GM21529 (cell line): ENCODE results near the gene POMC.
A peak's percentile ranks its signal among the peaks of the same experiment; 100 is the strongest.
"Not testable (repeated sequence)": the region's sequence is repeated elsewhere in the genome, so short reads cannot be mapped to it uniquely, and the experiment has no call there.

Source experiments
- ATAC-seq: cut with Tn5 transposase; IDR thresholded peaks from one replicate; pipeline ENCODE4 v1.9.1; 2021; ENCODE audit not compliant: unreplicated experiment

Gene POMC

DNA sequence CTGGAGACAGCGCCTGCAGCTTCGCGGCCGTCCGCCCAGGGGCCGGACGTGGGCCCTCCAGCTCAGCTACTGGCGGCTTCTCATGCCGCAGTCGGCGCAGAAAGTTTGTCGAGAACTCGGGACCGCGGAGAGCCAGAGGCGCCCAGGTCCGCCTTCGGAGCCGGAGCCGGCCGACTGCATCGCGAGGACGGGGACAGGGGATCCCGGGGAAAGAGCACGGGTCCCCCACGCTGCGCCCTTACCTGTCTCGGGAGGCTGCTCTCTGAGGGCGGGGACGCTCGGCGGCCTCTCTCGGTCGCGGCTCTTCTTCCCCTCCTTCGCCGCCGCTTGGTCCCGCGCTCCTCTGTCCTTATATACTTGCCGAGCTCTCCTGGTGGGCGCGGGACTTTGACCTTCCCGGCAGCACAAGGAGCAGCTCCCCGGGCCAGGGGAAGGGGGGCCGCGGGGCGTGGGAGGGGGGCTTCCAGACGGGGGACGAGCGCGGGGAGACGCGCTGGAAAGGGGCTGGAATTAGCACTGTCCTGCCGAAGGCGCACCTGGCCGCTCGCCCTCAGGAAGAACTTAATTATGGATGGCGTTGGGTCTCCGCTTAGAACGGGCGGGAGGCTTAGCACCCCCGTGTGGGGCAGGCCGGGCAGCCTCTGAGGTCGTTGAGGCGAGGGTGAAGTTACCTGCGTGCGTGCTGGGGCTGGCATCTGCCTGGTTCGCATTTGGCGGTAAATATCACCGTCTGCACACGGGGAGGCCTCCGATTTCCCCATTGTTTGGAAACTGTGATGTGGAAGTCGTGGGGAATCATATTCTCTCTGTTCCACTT lies at the start of gene POMC:
TSS of gene POMC (minus strand) at position 325 of the 817 bp plus-strand sequence. CDS start 3,808 bp downstream, outside the sequence.
- ATAC-seq: no peak

DNA sequence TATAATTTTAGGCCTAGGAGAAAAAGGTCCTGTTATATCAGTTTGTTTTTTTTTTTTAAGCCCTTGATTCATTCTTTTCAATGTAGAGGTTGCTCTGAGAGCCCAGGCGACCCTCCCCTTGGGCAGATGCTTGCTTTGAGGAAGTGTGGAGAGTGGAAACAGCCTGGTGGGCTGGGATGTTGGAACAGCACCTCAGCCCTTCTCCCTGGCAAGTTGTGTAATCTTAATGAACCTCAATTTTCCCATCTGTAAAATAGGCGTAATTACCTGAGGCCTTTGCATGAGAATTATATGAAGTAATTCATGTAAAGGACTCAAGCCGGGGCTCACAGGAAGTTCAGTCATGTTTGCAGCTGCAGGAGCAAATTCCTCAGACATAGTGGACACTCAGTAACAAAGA lies 49.7 kb upstream of the POMC start:
- ATAC-seq: no peak

DNA sequence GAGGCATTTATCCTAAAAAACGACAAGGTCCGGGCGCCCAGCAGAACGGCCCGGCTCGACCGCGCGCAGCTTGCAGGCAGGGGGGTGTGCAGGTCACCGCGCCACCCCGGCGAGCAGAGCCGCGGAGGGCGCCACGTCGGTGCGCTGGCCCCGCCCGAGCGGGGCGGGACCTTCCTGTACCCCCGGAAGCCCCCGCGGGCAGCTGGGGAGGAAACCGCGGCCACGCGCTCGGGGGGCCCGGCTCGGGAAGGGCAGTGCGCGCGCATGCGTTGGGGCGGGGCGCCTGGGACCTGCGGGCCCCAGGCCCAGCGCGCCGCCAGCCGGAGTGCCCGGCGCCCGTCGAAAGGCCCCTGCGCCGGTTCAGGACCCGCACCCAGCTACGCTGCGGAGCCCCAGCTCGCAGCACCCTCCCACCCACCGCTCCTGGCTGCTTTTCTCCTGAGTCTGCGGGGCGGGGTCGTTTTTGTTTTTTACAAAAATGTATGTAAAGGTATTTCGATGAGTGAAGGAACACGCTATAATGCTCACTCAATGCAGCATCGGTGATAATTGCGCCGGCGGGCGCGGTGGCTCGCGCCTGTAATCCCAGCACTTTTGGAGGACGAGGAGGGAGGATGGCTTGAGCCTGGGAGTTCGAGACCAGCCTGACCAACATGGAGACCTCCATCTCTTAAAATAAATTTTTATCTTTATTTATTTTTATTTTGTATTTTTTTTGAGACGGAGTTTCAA lies 47.7 kb upstream of the POMC start:
- ATAC-seq: peak; percentile 63

DNA sequence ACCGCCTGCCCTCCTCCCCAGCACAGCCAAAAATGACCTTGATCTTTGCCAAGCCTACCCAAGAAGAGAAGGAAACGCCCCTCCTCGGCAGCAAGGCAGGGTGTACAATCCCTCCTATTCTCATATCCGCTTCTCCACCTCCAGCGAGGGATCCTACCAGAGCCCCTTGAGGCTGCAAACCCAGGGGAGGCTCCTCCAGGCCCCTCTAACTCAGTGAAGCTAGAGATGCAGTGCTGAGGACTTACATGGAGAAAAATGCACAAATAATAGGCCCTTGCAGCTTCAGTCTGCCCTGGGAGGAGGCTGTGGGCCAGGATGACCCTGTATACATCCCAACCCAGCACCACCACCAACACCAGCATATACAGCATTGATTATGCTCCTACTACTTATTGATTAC lies 46.9 kb upstream of the POMC start:
- no peak for ATAC-seq

DNA sequence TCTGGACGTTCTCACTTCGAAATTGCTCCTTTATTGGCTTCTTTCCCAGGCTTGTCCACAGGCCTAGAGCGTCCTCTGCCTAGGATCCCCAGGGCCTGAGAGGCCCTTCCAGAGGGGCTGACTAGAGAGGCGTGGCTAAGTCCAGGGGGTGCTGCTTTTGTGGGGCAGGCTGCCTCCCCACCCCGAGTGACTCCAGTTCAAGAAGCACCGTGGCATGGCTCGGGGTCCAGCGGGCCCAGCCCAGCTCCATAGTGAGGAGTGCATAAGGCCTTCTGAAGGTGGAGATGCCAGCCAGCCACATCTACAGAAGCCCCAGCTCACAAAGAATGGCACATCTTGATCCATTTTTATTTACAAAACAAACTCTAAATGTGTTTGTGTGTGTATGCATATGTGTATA lies 44.8 kb upstream of the POMC start:
- no peak for ATAC-seq

DNA sequence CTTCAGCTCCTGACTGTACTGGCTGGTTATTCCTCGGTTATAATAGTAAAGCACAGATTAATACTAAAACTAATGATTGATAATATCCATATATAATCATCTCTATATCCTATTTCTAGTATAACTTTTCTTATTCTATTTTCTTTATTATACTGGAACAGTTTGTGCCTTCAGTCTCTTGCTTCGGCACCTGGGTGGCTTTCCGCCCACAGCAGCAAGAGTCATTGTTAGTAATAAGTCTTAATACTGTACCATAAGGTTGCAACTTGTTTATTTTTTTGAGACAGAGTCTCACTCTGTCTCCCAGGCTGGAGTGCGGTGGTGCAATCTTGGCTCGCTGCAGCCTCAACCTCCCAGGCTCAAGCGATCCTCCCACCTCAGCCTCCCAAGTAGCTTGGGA lies 42.5 kb upstream of the POMC start:
- ATAC-seq: not testable (repeated sequence)

DNA sequence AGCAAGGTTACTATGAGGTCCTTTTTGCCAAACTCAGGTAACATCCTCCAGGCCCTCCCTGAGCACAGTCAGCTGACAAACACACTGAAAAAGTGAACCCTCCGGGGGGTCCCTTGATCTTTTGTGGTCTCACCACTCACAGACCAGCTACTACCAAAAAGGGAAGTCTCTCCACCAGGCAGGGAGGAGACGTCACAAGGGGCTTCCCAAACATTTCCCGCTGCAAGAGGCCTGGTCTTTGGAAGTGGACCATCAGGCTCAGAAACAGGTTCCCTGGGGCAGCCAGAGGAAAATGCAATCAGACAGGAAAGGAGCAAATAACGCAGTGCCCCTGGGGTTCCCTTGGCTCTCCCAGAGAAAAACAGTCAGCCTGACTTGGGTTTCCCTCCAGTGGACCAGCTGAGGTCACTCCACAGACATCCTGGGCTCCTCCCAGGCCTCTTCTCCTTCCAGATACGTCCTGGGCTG lies 38.7 kb upstream of the POMC start:
- ATAC-seq: no peak

DNA sequence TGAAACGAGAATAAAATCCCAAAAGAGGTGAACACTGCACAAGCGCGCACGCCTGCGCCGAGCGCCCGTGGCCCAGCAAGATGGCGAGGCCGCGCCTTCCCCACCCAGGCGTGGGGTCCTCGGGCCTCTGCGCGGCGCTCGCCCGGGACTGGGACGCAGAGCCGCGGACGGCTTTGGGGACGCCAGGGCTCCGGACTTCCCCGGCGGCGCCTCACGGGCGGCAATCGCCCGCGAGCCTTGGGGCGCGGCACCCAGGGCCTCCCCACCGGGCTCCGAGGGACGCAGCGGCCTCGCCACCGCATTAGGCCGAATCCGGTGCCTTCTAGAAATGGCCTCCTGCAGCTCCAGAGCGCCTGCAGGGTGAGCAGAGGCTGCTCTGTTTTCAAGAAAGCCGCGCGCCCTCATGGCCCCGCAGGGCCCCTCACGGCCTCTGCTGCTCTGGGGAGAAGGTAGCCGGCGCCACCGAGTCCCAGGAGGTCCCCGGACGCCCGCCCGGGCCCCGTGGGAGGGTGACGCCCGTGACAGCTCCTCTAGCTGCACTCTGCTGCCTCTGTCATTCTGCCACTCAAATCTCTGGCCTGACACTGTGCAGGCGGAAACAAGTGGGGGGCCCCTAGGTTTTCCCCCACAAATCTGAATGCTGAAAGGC lies 35.9 kb upstream of the POMC start:
- no peak for ATAC-seq

DNA sequence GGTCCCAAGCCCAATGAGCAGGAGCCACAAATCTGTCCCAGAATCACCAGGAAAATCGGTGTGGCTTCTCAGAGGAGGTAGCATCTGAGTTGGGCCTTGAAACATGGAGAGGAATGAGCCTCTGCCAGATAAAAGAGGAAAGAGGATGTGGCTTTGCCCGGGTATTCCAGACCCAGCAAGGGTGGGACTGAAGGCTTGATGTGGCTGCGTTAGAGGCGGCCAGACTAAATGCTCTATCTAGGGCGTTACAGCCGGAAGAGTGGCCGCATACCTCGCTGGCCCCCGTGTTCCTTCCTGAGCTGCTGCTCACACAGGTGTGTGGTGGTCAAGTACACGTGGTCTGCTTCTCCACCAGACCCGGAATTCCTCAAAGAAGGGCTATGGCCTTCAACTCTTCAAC lies 33.9 kb upstream of the POMC start:
- no peak for ATAC-seq

DNA sequence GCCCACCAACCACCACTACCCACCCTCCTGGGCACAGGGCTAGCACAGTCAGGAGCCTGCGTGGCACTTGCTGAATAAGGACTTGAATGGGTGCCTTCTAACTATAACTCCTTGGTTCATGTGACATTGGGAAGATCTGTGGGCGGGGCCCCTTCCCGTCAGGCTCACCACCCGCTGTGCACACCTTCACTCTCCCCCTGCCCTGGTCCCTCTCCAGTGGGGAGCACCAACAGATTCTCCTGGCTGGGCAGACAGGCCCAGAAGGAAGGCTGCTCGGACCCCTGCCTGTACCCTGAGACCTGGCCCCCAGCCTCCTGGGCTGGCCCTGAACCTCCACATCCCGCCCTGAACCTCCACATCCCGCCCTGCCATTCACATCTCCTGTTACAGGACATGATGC lies 33.4 kb upstream of the POMC start:
- ATAC-seq: no peak

DNA sequence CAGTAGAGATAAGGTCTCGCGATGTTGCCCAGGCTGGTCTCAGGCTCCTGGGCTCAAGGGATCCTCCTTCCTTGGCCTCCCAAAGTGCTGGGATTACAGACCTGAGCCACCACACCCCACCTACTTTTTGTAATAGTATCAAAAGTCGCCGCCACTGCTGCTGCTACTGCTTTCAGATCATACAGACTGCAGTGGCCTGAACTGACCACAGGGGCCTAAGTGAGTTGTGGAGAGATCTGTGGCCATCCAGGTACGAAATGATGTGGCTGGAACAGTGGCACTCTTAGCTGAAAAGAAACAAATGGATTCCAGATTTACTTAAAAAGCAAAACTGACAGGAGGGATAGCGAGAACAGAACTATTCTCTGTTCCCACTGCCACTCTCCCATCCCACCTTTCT lies 32.9 kb upstream of the POMC start:
- no peak for ATAC-seq

DNA sequence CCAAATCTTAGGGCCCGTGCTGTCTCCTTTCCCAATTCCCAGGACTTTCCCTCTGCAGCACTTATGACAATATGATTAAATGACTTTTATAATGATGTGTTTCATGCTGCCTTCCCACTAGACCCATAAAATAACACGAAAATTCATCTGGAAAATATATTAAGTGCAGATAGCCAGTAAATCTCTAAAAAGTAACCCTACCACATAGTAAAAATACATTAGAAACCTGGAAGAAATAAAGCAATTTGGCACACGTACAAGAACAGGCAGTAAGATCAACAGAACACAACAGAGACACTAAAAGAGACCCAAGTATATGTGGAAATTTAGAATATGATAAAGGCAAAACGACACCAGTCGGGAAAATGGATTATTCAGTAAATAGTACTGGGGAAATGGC lies 30.2 kb upstream of the POMC start:
- no peak for ATAC-seq

DNA sequence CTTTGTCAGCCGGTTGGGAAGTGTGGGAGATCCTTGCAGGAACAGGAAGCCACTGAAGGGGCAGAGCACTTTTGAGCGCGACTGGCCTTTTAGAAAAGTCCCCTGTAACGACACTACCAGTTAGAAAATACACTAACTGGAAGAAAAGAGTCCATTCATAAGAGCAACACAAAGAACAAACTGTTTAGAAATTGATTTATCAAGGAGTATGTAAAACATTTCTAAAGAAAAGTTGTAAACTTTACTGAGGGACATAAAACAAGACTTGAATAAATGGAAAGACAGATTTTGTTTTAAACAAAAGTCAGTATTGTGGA lies 29.8 kb upstream of the POMC start:
- no peak for ATAC-seq

DNA sequence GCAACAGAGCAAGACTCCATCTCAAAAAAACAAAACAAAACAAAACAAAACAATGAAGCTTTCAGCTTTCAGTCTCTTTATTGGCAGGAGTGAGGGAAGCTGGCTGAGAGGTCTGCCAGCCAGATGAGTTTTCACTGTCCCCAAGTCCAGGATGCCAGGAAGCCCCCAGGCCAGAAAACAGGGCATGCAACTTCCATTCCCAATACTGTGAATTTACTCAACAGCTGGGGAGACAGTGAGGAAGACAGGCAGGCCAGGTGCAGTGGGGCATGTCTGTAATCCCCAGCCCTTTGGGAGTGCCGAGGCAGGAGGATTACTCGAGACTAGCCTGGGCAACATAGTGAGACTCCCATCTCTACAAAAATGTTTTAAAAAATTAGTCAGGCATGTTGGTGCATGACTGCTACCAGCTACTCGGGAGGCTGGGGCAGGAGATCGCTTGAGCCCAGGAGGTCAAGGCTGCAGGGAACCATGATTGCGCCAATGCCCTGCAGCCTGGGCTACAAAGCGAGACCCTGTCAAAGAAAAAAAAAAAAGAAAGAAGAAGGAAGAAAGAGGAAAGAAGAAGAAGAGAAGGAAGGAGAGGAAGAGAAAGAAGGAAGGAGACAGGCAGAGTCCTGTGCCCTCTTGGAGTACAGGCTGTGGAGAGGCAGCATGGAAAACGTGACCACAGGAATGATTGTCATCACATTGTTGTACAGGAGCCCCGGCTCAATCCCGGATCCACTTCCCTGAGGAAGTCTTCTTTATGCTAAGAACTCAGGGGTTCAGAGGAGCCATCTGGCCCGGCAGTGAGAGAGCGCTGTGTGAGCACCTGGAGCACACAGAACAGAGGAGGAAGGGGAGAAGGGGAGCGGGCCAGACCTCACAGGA lies 29.2 kb upstream of the POMC start:
- ATAC-seq: no peak

DNA sequence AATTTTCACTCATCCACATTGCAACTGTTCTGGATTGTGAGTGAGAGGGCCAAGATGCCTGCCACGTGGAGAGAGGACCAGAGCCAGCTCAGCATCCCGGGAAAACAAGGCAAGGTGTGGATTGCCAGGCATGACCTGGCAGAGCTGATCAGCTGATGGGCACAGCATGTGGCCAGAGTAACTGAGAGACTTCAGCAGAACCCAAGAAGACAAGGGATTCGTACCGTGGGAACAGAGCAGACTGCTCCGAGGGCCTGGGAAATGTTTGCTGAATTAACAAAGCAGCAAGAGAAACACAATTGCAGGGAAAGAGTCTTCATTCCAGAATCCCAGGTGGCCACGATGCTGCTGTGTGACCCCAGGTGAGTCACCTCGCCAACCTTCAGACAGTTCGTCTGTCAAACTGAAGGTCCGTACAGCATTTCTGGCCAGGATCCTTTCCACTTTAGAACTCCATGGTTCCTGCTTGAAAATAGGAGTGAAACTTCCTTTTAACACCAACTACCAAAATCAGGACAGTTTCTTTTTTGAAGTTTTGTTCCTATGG lies 26.3 kb upstream of the POMC start:
- no peak for ATAC-seq

DNA sequence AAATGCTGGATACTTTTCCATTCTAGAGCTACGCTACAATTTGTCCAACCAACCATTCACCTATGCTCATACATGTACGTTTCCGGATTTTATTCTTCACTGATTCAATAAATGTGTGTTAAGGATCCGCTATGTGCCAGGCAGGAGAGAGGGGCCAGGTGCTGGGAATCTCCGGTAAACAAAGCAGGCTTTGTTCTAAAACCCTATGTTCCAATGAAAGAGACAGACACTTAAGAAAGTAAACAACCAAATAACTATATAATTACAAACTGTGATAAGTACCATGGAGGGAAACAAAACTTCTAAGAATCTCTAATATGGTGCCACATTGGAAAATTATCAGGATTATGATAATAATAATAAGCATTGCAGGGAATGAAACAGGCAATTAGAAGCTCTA lies 22.2 kb upstream of the POMC start:
- no peak for ATAC-seq

DNA sequence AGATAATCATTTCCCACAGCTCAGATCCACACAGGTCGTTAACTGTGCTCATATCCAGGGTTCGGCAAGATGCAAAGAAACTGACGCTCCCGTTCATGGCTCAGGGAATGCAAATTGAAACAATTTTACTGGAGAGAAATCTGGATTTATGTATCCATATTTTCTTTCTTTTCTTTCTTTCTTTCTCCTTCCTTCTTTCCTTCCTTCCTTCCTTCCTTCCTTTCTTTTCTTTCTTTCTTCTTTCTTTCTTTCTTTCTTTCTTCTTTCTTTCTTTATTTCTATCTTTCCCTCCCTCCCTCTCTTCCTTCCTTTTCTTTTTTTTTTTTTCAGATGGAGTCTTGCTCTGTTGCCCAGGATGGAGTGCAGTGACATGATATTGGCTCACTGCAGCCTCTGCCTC lies 20.0 kb upstream of the POMC start:
- no peak for ATAC-seq

DNA sequence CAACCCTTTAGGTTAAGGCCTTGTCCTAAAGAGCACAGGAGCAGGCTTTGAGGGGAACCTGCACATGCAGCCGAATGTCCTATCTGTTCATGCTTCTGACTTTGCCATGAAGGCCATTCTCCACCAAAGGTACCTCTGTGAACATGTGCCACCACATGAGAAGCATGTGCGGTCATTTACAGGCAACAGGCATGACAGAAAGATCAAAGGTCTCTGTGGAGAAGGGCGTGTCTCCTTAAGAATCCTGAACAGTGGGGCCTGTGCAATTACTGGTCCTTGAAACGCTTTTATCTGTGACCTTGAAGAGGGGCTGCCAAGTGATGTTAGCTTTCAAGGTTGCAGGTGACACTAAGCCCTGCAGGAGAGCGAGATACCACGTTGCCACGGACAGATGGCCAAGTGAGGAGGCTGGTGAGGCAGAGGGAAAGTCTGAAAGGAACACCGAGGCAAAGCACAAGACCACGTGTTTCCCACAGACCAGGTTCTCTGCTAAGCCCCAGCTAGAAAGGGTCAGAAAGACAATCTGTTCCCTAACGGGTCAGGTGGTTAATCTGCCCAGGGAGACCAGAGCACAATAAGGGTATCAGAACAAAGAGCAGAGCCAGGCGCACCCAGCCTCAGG lies 19.5 kb upstream of the POMC start:
- no peak for ATAC-seq

DNA sequence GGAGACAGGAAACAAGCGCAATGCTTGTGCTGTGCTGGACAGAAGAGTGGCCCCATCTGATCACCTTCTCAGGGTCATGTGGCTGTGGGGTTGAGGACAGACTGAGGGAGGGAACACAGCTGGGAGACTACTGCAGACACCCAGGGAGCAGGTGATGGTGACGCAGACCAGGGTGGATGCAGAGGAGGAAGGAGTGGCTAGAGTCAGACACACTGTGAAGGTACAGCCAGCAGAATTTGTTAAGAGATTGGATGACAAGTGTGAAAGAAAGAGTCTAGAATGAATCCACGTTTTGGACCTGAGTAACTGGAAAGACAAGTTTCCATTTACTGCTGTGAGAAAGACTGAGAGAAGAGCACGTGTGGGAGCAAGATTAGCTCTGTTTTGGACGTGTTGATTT lies 15.9 kb upstream of the POMC start:
- no peak for ATAC-seq

DNA sequence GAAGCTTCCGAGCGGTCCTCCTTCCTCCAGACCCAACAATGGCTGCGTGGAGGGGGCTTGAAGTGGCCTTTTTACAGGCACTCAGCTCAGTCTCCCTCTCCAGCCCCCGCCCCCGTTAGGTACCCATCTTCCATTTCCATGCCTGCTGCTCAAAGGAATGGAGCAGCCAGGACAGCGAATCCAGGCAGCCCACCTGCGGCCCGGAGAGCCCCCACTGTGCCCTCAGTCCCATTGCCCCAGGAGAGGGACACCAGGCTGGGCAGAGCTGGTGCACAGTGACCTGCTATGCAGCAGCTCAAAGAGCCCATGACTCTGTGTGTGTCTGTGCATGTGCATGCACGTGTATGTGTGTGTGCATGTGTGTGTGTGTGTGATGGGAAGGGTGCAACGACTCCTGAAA lies 10.6 kb upstream of the POMC start:
- ATAC-seq: no peak
